Stomach (tissue), 9 donors: ENCODE results near the gene COA8. TPM values are rescaled to one million over a fixed set of nuclear protein-coding genes. Genes with fewer than 3 reads are reported as not detected.
A peak's percentile ranks its signal among the peaks of the same experiment; 100 is the strongest.

Experiments
- DNase-seq, 2 donors: peaks; one replicate each; pipeline versions ENCODE4 v3.0.0 to v3.0.0-alpha.2; 2013 to 2019
- H3K27ac ChIP-seq, 5 donors: fragments of 200-600 bp in 4 of 5; sonication (generic) in 4 of 5; one replicate each; pipeline ENCODE4 v1.5.1; 2013 to 2019; ENCODE audit warnings: mild to moderate bottlenecking in 1 of 5, moderate library complexity in 1 of 5
- H3K27me3 ChIP-seq, 3 donors: fragments of 200-600 bp; sonication (generic); one replicate each; pipeline ENCODE4 v1.5.1; 2017 to 2019; ENCODE audit warnings: mixed run types in 1 of 3
- H3K36me3 ChIP-seq, 4 donors: fragments of 200-600 bp; sonication (generic); 1 replicate in 3 of 4; 2 replicates in 1 of 4; pipeline ENCODE4 v1.5.1; 2016 to 2019
- H3K4me1 ChIP-seq, 4 donors: fragments of 200-600 bp; sonication (generic); one replicate each; pipeline ENCODE4 v1.5.1; 2016 to 2019
- H3K4me3 ChIP-seq, 4 donors: fragments of 200-600 bp; sonication (generic) in 3 of 4; one replicate each; pipeline ENCODE4 v1.5.1; 2016 to 2019; ENCODE audit warnings: mild to moderate bottlenecking in 1 of 4
- H3K9me3 ChIP-seq, 4 donors: fragments of 200-600 bp; sonication (generic); one replicate each; pipeline ENCODE4 v1.5.1; 2016 to 2019
- EP300 ChIP-seq: sonication (generic); formaldehyde crosslinking; IDR thresholded peaks from one replicate; pipeline ENCODE4 v1.6.1; 2017; ENCODE audit warnings: antibody characterized with exemption
- POLR2A ChIP-seq, 4 donors: fragments of 450-650 bp; IDR thresholded peaks; one replicate each; pipeline ENCODE4 v1.6.1; 2016; ENCODE audit warnings: antibody characterized with exemption in 4 of 4, control low read depth in 2 of 4, mild to moderate bottlenecking in 1 of 4, moderate library complexity in 1 of 4
- POLR2AphosphoS5 ChIP-seq, 3 donors: sonication (generic); formaldehyde crosslinking; IDR thresholded peaks; one replicate each; pipeline ENCODE4 v1.6.1; 2016; ENCODE audit warnings: antibody characterized with exemption in 3 of 3
- WGBS, 5 donors: extraction: QIAGEN DNeasy Blood & Tissue Kit in 3 of 5; methylation state at CpG; one replicate each; pipeline versions ENCODE4 v1.1.5 to v1.1.7; 2013 to 2018; 5-methylcytosine and 5-hydroxymethylcytosine counted together
- intact Hi-C: fragments of 100-400 bp; cut with DNase I; formaldehyde crosslinking; loops from one replicate; pipeline ENCODE4 v1.15.1; 2023; ENCODE audit warnings: low total_unique reads
- polyA plus RNA-seq, 3 donors: library from polyadenylated mRNA; stranded (reverse); fragments of 200-250 nt; gene quantifications; one replicate each; pipeline ENCODE4 v1.2.3, GENCODE V29; 2013
- total RNA-seq, 5 donors: library from RNA; depleted of rRNA; stranded (reverse); fragments of >200 nt; gene quantifications; one replicate each; pipeline versions ENCODE4 v1.1.0 to v1.2.3, GENCODE V29; 2014 to 2016
- TF ChIP-seq, protein P1 (sequence below), 7 experiments: fragments of 450-650 bp in 4 of 7; fragments of 200-600 bp in 3 of 7; sonication (generic) in 3 of 7; IDR thresholded peaks; one replicate each; pipeline ENCODE4 v1.5.1; 2016 to 2019; ENCODE audit warnings: antibody characterized with exemption in 7 of 7, control low read depth in 2 of 7, mild to moderate bottlenecking in 1 of 7
- donor health status: healthy with polysubstance abuse.
- donor health status: Bipolar disorder and iron deficiency.
- donor health status: healthy.

Gene COA8
- total and polyA plus RNA-seq, 8 donors = 6.4 to 96.5 (median 21.0) TPM

GRCh38 chr14:103551338-103551762 lies 11.4 kb upstream of the COA8 start:
- Histone ChIP-seq H3K36me3 (no peaks in the 10 kb centered on the region), H3K27ac (peak overlapping the region in 4 of 5 donors; percentile 75 to 90 (median 80)), H3K9me3 (no peaks in the 10 kb centered on the region), H3K4me1 (peaks cover 28 to 78% (median 48%) of the 10 kb centered on the region in 4 donors), H3K27me3 (no peaks in the 10 kb centered on the region), H3K4me3 (no peak overlapping the region)
- TF ChIP-seq, protein P1, sequence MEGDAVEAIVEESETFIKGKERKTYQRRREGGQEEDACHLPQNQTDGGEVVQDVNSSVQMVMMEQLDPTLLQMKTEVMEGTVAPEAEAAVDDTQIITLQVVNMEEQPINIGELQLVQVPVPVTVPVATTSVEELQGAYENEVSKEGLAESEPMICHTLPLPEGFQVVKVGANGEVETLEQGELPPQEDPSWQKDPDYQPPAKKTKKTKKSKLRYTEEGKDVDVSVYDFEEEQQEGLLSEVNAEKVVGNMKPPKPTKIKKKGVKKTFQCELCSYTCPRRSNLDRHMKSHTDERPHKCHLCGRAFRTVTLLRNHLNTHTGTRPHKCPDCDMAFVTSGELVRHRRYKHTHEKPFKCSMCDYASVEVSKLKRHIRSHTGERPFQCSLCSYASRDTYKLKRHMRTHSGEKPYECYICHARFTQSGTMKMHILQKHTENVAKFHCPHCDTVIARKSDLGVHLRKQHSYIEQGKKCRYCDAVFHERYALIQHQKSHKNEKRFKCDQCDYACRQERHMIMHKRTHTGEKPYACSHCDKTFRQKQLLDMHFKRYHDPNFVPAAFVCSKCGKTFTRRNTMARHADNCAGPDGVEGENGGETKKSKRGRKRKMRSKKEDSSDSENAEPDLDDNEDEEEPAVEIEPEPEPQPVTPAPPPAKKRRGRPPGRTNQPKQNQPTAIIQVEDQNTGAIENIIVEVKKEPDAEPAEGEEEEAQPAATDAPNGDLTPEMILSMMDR (IDR thresholded peaks at IDR 0.05) = no peak
- TF ChIP-seq EP300 = peak; percentile 74
- peak in 2 of 3 donors; percentile 10 to 66 for TF ChIP-seq POLR2AphosphoS5 (IDR thresholded peaks at IDR 0.05)
- TF ChIP-seq POLR2A (IDR thresholded peaks at IDR 0.05) = no peak
- WGBS, 5 donors = 67 to 88% (median 81%) methylated on average over 14 to 17 of the region's 17 CpGs
- intact Hi-C loops = no loop called here
- DNase-seq = peak in 1 of 2 donors; percentile 26

DNA sequence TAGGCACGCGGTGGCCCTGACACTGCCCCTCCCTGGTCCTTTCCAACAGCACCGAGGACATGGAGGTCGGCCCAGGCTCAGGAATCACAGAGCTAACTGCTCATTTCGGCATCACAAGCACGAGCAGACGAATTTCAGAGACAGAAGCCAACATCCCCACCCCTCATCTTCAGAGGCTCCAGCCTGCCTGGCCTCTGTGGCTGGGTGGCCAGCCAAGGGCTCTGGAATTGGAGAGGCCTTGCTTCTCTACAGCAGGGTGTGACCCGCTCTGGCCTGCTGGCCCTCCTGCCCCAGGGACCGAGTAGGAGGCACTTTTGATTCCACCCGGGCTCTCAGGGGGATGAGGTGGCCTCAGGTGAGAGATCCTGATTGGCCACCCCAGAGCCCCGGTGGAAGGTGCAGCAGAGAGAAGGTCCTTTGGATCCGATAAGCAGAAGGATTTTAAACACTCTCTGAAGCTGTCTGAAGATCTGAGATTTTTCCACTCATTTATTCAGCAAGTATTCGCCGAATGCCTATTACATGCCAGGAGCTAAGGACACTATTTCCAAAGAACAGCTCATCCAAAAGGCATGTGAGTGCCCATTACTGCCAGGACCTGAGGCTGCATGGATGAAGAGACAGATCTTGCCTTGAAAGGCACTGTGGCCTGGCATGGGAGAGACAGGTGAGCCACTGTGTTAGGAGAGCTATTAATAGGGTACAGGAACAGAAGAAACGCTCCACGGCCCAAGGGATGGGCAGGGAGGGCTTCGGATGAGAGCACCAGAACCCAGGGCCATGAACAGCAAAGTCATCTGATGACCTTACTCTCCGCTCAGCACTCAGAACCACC lies 10.5 kb upstream of the COA8 start:
- WGBS, 5 donors = 61 to 85% (median 81%) methylated on average over 16 to 18 of the region's 18 CpGs
- Histone ChIP-seq H3K27ac (peak overlapping the region in 4 of 5 donors; percentile 75 to 90 (median 80)), H3K36me3 (no peaks in the 10 kb centered on the region), H3K4me3 (no peak overlapping the region), H3K4me1 (peaks cover 24 to 79% (median 44%) of the 10 kb centered on the region in 4 donors), H3K27me3 (no peaks in the 10 kb centered on the region), H3K9me3 (no peaks in the 10 kb centered on the region)
- TF ChIP-seq EP300 (no peak), POLR2A (IDR thresholded peaks at IDR 0.05) (no peak), POLR2AphosphoS5 (IDR thresholded peaks at IDR 0.05) (no peak)
- TF ChIP-seq, protein P1 (IDR thresholded peaks at IDR 0.05) = no peak
- intact Hi-C loops = no loop called here
- peak in 1 of 2 donors; percentile 59 for DNase-seq

DNA sequence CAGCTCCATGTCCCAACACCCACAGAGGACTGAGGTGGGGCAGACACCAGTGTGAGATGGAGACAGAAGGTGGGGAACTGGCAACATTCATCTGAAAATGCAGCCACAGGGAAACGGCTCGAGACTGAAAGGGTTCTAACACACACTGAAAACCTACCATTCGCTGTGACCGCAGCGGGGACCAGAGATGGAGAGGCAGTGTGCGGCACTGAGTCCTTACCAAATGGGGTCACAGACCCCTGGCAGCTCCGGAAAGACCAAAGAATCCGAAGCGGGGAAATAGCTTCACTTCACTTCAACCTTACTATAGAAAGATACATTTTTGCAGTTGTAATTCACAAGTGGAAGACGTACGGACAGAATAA lies 9.9 kb upstream of the COA8 start:
- Histone ChIP-seq H3K36me3 (peaks cover 0 to 4% (median under 1%) of the 10 kb centered on the region in 4 donors), H3K27ac (peak overlapping the region in 4 of 5 donors; percentile 75 to 90 (median 80)), H3K27me3 (no peaks in the 10 kb centered on the region), H3K4me1 (peaks cover 29 to 85% (median 50%) of the 10 kb centered on the region in 4 donors), H3K9me3 (no peaks in the 10 kb centered on the region), H3K4me3 (no peak overlapping the region)
- intact Hi-C loops = no loop called here
- WGBS, 5 donors = 71 to 97% (median 95%) methylated on average over 11 of the region's 11 CpGs
- TF ChIP-seq, protein P1 (IDR thresholded peaks at IDR 0.05) = no peak
- TF ChIP-seq EP300 = no peak
- DNase-seq = no peak

DNA sequence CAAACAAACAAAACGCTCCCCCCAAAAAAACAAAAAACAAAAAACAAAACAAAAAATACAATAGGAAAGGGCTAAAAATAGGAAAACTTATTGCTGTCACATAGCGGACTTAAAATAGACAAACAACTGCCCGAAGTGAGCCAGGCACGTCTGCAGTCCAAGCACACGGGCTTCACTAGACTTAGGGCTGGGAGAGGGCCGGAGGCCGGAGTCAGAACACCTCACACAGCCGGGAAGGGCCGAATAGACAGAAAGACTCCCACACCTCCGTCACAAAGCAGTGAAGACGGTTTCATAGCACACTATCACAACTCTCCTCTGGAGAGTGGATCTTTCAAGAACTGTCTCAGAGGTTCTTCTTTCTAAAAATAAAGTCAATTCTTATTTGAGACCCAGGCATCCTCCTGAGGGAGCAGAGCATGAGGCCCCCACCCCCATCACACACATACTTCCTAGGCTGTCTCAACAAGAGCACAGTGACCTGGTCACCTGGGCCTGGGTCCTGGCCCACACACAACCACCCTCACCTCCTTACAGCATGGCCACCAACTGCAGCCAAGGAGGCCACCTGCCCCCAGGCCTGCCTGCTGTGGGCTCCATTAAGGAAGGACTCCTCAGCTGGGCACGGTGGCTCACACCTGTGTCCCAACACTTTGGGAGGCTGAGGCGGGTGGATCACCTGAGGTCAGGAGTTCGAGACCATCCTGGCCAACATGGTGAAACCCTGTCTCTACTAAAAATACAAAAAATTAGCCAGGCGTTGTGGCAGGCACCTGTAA lies 7.0 kb upstream of the COA8 start:
- DNase-seq = no peak
- TF ChIP-seq POLR2A (IDR thresholded peaks at IDR 0.05) = no peak
- TF ChIP-seq, protein P1 (IDR thresholded peaks at IDR 0.05) = no peak
- no peak for TF ChIP-seq EP300
- TF ChIP-seq POLR2AphosphoS5 (IDR thresholded peaks at IDR 0.05) = no peak
- Histone ChIP-seq H3K27me3 (no peaks in the 10 kb centered on the region), H3K27ac (peak overlapping the region in 4 of 5 donors; percentile 10 to 90 (median 40)), H3K4me1 (peaks cover 45 to 91% (median 64%) of the 10 kb centered on the region in 4 donors), H3K36me3 (peaks cover 11 to 31% (median 18%) of the 10 kb centered on the region in 4 donors), H3K4me3 (no peak overlapping the region), H3K9me3 (no peaks in the 10 kb centered on the region)
- 85 to 91% (median 87%) methylated on average over 14 to 15 of the region's 15 CpGs for whole genome bisulfite sequencing, 5 donors
- intact Hi-C loops = no loop called here
